Measurements from ENCODE around the gene LIPG. TPM values are rescaled to one million over a fixed set of nuclear protein-coding genes. Genes with fewer than 3 reads are reported as not detected.

The LIPG gene
- total RNA-seq, 1 experiment from 2014 or later = 6.1 TPM

DNA sequence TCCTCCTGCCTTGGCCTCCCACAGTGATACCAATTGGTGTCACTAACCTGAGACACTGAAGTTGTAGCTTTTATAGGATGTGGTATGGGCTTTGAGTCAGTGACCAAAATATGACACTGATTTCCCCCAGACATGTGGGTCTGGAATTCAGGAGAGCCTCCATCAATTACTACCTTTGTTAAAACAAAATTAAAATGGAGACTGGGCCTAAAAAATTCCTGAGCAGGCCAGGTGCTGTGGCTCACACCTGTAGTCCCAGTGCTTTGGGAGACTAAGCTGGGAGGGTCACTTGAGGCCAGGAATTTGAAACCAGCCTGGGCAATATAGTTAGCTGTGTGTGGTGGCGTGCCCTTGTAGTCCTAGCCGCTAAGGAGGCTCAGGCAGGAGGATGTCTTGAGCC is 36.9 kb upstream of the LIPG start:
- no peak overlapping the region for H3K4me3 Mint-ChIP-seq

More for the DNA sequence above, 36.9 kb upstream of the LIPG start:
- Histone ChIP-seq H2AFZ (ENCODE audit: low read length) (no peak overlapping the region), H3K27me3 (ENCODE audit: insufficient read depth, low read length) (no peaks in the 10 kb centered on the region), H3K79me2 (ENCODE audit: insufficient read depth, low read length) (no peaks in the 10 kb centered on the region), H4K8ac (replicated peaks; ENCODE audit: insufficient read length, low read depth, low read length) (no peak overlapping the region), H3K14ac (ENCODE audit: insufficient read depth, low read length) (no peak overlapping the region), H3K27ac (ENCODE audit: insufficient read length, low read depth, low read length) (no peak overlapping the region), H4K91ac (ENCODE audit: insufficient read length, low read depth, low read length) (no peak overlapping the region), H3K4me1 (ENCODE audit: insufficient read depth, low read length) (peaks cover 3% of the 10 kb centered on the region; the same call in 1 of the 2 replicates), H3K4me2 (ENCODE audit: insufficient read depth, insufficient read length, low read length) (no peak overlapping the region), H2BK12ac (ENCODE audit: insufficient read length, low read depth, low read length) (no peak overlapping the region), H3K9me3 (ENCODE audit: control insufficient read depth, low read depth, low read length) (no peaks in the 10 kb centered on the region), H3K4ac (ENCODE audit: low read depth, low read length) (no peak overlapping the region), H3K23me2 (ENCODE audit: insufficient read length, low read depth, low read length, poor library complexity, severe bottlenecking) (no peaks in the 10 kb centered on the region), H3K79me1 (ENCODE audit: insufficient read depth, low read depth, low read length, poor library complexity, severe bottlenecking) (no peaks in the 10 kb centered on the region), H2BK120ac (ENCODE audit: low read depth, low read length, poor library complexity, severe bottlenecking) (no peak overlapping the region), H3K9ac (ENCODE audit: extremely low read depth, insufficient read length, low read length) (no peak overlapping the region), H2BK15ac (ENCODE audit: low read depth, low read length) (no peak overlapping the region), H3K18ac (ENCODE audit: insufficient read length, low read depth, low read length) (no peak overlapping the region), H2AK5ac (ENCODE audit: insufficient read length, low read length) (no peak overlapping the region), H3K23ac (ENCODE audit: insufficient read length, low read depth, low read length) (no peak overlapping the region), H4K5ac (ENCODE audit: insufficient read length, low read depth, low read length) (no peak overlapping the region), H3T11ph (ENCODE audit: low read length) (no peak overlapping the region), H2BK5ac (ENCODE audit: insufficient read length, low read length) (no peak overlapping the region), H3K56ac (ENCODE audit: insufficient read length, low read depth, low read length) (no peak overlapping the region), H2BK20ac (ENCODE audit: low read depth, low read length, poor library complexity, severe bottlenecking) (no peak overlapping the region), H4K20me1 (ENCODE audit: control insufficient read depth, insufficient read depth, insufficient read length) (no peaks in the 10 kb centered on the region)
- H3K4me1 Mint-ChIP-seq = peaks cover 30 to 36% of the 10 kb centered on the region in 2 experiments
- H3K27ac Mint-ChIP-seq = no peak overlapping the region
- H3K36me3 Mint-ChIP-seq (ENCODE audit: insufficient read depth in 1 of 3, low read depth in 3 of 3) = peaks cover 0 to 2% (median 1%) of the 10 kb centered on the region in 3 experiments; a peak in 4 of 7 replicates
- H3K9me3 Mint-ChIP-seq = peaks cover under 1 to 1% of the 10 kb centered on the region in 2 experiments; a peak in 3 of 5 replicates
- WGBS (ENCODE audit: extremely low coverage, insufficient read length, low lambda C conversion rate) = no CpG with 5 or more reads among the region's 2 CpGs
- no peaks in the 10 kb centered on the region for H3K27me3 Mint-ChIP-seq (ENCODE audit: low read depth)
- DNase-seq = no peak
- TF ChIP-seq, protein P1, sequence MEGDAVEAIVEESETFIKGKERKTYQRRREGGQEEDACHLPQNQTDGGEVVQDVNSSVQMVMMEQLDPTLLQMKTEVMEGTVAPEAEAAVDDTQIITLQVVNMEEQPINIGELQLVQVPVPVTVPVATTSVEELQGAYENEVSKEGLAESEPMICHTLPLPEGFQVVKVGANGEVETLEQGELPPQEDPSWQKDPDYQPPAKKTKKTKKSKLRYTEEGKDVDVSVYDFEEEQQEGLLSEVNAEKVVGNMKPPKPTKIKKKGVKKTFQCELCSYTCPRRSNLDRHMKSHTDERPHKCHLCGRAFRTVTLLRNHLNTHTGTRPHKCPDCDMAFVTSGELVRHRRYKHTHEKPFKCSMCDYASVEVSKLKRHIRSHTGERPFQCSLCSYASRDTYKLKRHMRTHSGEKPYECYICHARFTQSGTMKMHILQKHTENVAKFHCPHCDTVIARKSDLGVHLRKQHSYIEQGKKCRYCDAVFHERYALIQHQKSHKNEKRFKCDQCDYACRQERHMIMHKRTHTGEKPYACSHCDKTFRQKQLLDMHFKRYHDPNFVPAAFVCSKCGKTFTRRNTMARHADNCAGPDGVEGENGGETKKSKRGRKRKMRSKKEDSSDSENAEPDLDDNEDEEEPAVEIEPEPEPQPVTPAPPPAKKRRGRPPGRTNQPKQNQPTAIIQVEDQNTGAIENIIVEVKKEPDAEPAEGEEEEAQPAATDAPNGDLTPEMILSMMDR (conservative IDR thresholded peaks at IDR 0.05) = no peak
